ENCODE measurements around the gene EIF3B.
"Not testable (repeated sequence)": the region's sequence is repeated elsewhere in the genome, so short reads cannot be mapped to it uniquely, and the experiment has no call there.

The EIF3B gene

DNA sequence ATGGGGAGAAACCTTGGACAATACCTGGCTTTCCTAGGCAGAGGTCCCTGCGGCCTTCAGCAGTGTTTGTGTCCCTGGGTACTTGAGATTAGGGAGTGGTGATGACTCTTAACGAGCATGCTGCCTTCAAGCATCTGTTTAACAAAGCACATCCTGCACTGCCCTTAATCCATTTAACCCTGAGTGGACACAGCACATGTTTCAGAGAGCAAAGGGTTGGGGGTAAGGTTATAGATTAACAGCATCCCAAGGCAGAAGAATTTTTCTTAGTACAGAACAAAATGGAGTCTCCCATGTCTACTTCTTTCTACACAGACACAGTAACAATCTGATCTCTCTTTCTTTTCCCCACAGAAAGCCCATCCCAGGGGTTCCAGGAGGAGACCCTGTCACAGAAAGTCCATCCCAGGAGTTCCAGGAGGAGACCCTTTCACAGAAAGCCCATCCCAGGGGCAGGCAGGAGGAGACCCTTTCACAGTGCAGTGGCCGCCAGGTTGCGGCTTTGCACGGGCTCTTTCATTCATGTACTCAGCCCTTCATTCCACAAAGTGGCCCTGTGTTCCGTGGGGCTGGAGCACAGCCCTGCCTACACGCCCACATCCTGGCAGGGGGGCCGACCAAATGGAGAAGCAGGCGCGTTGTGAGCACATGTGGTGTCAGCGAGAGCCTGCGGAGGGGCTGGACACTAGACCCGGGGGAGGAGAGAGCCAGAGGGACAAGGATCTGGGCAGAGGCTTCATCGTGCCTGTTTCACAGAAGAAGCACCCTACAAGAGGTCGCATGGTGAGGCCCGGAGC is 35.6 kb downstream of the EIF3B start:
- DNase-seq (ENCODE audit: low read depth); H3K4me3 ChIP-seq (ENCODE audit: low read depth, low read length): not testable (repeated sequence)

DNA sequence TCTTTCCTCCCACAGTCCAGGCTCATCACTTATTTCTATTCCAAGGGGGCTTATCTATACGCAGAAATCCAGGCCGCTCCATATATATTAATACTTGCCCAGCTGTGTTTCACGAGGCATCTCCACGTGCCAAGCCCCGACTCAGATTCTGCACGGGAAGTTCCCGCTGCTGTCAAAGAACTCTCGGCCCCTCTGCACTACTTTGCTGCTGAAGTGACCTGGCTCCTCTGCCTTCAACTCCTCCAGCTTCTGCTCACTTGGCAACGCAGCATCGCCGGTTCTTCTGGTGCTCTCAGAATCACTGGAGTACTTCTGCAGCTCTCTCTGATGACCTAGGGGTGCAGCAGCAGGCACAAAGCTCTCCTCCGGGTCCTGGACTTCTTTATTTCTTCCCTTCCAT is 39.1 kb downstream of the EIF3B start:
- DNase-seq (ENCODE audit: low read depth) = no peak
- H3K4me3 ChIP-seq (ENCODE audit: low read depth, low read length) = no peak overlapping the region

DNA sequence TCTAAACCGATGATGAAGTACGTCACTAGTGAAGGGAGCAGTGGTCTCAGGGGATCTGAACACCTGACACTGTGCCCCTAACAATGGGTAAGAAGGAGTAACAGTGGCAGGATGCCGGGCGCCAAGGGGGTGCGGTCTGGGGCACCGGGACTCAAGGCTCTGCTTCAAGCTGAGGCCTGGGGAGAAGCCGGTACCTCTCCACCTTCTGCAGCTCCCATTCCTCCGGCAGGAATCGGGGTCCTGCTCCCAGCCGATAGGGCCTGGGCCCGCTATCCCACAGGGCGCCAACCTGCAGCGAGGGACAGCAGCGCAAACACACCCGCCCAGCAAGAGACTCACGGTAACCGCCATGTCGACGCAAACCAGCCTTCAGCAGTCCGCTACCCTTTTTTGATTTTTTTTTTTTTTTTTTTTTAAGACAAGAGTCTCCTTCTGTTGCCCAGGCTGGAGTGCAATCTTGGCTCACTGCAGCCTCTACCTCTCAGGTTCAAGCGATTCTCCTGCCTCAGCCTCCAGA is 40.0 kb downstream of the EIF3B start:
- no peak overlapping the region for H3K4me3 ChIP-seq (ENCODE audit: low read depth, low read length)
- no peak for DNase-seq (ENCODE audit: low read depth)

DNA sequence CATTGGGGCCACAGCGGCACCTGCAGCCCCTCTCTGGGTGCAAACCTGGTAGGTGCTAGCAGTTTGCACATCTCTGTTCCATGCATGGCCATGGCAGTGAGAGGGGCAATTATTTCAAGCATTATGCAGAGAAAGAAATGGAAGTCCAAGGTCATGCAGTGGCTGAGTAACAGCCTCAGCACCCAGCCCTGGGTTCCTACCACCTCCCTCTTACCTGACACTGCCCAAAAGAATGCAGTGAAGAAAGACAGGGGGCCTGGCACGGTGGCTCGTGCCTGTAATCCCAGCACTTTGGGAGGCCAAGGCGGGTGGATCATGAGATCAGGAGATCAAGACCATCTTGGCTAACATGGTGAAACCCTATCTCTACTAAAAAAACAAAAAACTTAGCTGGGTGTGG is 43.9 kb downstream of the EIF3B start:
- DNase-seq (ENCODE audit: low read depth) = no peak
- no peak overlapping the region for H3K4me3 ChIP-seq (ENCODE audit: low read depth, low read length)

DNA sequence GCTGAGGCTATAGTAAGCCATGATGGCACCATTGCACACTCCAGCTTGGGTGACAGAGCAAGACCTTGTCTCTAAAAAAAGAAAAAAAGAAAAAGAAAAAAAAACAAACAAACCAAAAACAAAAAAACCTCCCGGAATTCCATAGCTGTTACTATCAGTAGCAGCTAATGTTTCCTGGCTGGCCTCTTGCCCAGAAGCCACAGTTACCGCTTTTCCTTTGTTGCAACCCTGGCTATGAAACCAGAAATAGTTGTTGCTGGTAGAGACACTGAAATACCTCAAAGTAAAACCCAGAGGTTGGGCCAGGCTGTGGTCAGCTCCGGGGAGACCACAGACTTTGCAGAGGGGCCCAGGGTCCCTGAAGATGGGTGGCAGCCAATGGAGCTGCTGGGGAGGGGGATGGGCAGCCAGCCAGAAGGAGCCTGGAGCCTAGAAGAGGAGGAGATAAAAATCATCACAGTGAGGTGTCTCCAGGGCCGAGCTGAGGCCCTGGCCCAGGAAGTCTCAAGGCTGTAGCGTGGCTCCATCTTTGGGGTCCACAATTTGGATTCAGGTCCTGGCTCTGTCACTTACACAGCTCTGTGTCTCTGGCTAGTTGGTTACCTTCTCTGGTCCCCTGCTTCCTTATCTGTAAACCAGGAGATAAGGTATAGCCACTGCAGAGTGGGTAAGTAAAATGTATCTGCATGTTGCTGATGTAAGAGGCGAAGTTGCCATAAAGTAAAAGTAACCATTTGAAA is 45.4 kb downstream of the EIF3B start:
- H3K4me3 ChIP-seq (ENCODE audit: low read depth, low read length) = no peak overlapping the region
- DNase-seq (ENCODE audit: low read depth) = peak; percentile 93

DNA sequence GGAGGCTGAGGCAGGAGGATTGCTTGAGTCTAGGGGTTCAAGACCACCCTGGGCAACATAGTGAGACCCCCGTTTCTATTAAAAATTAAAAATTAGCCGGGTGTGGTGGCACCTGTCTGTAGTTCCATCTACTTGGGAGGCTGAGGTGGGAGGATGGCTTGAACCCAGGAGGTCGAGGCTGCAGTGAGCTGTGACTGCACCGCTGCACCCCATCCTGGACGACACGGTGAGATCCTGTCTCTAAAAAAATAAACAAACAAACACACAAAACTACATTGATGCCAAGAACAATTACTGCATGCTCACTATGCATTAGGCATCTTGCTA is 48.0 kb downstream of the EIF3B start:
- H3K4me3 ChIP-seq (ENCODE audit: low read depth, low read length) = peak overlapping the region; percentile 65

DNA sequence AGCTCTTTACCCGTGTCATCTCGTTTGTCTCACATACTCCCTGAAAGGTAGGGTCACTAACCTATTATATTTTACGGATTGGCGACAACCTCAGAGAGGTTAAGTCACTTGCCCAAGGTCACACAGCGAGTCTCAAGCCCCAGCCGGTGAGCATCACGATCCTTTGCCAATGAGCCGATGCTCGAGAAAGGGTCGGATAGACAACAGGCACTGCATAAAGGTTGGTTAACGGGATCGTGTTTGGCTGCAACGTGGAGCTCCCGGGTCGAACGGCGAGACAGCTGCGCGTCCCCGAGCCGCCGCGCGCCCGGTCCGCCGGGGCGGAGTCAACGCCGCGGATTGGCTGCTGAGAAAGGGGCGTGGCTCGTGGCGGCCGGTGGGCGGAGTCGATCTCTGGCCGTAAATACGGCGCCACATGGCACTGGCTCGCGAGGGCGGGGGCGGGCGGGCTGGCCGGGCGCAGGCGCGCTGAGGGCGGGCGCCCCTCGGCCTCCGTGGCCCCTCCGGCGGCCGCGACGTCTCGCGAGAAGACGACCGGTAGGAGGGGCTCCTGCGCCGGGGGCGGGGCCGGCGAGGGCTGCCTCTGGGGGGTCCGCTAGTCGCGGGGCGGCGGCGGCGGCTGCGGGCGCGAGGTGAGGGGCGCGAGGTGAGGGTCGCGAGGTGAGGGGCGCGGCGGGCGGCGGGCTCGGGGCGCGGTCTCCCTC is 48.5 kb downstream of the EIF3B start, which contains the start of gene CHST12:
Gene CHST12, plus strand, starts transcription at position 598 of the 704 bp plus-strand sequence. CDS start 29,029 bp downstream, outside the sequence.
- peak; percentile 77 for DNase-seq (ENCODE audit: low read depth)
- peak within 1 kb of the TSS; percentile 82 for H3K4me3 ChIP-seq (ENCODE audit: low read depth, low read length)

More for the DNA sequence above, 48.0 kb downstream of the EIF3B start:
- DNase-seq (ENCODE audit: low read depth) = no peak

DNA sequence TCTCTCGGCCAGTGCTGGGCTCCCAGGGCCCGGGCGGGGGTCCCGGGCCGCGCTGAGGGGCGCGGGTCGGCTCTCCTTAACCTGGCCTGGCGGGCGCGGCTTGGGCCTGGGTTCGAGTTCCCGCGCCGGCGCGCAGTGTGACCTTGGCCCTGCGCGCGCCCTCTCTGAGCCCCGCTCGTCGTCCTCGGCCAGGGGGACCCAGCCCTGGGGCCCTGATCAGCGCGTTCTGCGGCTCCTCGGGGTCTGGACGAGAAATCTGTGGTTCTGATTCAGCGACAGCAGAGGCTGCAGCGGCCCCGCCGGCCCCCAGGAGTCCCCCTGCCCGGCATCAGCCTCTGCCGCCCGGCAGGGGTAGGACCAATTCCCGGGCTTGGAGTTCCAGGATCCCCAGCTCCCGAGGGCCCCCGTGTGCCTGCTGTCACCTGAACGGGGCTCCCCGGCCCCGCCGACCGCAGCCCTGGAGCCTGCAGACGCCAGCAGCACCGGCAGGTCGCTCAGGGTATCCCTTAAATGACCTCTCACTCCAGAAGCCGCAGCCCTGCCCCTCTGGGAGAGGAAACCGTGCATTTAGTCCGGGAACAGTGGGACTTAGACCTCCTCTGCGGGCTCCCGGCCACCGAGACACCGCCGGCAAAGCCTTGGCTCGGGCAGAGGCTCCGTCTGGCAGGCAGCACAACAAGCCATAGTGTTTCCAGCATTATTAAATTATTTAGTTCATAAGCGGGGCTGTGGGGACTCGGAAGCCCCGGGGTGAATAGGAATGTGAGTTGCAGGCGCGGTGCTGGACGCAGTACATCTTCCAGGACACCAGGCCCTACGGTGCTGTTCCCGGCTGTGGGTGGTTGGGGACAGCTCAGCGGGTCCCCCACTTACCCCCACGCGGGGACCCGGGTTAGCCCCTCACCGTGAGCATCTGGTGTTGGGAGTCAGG is 49.4 kb downstream of the EIF3B start:
- H3K4me3 ChIP-seq (ENCODE audit: low read depth, low read length) = peak overlapping the region; percentile 82
- no peak for DNase-seq (ENCODE audit: low read depth)

DNA sequence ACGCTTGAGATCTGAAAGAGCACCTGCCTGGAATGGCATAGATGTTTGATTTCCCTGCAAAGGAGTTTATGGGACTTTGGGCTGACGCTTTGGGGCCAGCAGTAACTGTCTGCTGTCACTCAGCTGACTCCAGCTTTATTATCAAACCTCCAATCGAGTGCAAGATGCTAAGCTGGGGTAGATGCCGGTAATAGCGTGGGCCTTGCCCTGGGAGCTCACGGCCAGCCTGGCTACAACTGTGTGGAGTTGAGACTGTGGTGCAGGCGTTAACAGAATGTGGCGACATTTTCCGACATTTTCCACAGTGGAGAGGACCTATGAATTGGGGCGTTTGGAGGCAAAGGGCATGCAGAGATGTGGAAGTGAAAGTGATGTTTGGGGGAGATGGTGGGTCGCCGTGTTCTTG is 50.1 kb downstream of the EIF3B start:
- H3K4me3 ChIP-seq (ENCODE audit: low read depth, low read length) = peak overlapping the region; percentile 82
- DNase-seq (ENCODE audit: low read depth) = no peak

DNA sequence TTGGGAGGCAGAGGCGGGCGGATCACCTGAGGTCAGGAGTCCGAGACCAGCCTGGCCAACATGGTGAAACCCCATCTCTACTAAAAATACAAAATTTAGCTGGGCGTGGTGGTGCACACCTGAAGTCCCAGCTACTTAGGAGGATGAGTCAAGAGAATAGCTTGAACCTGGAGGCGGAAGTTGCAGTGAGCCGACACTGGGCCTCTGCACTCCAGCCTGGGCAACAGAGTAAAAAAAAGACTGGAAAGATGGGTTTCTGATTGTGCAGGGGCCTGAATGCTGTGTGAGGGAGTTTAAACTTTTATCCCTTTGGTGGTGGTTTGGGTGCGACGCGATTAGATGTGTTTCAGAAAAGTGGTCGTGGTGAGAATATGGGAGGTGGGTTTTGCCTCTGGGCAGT is 50.6 kb downstream of the EIF3B start:
- H3K4me3 ChIP-seq (ENCODE audit: low read depth, low read length) = no peak overlapping the region
- DNase-seq (ENCODE audit: low read depth) = no peak

DNA sequence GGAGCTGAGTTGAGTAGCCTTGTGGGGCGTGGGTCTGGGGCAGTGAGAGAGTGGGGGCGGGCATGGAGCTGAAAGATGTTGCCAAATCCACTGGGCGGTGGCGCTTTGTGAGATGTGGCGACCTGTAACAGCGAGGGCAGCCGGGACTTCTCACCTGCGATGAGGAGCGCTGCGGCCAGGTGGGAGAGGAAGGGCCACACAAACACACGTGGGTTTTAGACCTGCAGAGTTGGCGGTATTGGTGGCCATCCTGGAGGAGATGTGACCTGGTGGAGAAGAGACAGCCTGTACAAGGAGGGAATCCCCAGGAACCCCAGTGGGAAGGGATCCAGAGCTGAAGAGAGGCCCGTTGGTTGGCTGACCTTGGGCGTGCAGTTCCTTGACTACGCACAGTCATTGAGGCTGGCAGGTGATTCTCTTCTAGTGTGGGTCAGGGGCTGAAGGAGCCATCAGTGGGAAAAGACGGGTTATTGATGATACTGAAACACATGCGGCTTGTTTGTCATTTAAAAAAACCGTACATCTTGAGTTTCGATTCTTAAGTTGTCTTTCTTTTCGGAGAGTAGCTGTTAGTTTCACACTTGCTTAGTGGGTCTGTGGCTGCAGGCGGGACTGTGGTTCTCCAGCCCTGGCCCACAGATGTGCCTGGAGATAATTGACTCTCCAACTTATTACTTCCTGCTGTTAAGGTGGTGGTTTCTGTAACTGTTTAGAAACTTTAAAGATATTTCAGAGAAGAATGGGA is 51.1 kb downstream of the EIF3B start:
- DNase-seq (ENCODE audit: low read depth) = no peak

DNA sequence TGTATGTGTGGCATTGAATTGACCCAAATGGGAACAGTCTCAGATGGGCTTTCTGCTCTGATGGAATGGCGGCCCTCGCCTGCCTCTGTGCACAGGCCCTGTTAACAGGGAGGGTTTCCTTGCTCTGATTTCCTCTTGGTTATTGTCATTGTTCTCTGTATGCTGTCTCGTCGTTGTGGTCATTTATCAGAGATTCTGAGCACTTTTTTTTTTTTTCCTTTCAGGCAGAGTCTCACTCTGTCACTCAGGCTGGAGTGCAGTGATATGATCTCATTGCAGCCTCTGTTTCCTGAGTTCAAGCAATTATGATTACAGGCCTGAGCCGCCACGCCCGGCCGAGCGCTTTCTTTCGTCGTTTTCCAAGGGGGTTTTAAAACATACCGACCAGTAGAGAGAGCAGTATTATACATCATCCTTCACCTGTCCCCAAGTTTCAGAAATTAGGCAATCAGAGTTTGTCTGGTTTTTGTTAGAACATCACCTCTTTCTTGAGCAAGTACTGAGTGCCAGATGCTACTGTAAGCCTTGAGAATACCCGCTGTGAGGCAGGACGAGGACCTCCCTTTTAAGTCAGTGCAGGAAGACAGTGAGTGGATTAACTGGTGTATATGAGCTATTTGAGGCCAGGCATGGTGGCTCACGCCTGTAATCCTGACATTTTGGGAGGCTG is 55.3 kb downstream of the EIF3B start:
- DNase-seq (ENCODE audit: low read depth) = no peak
- H3K4me3 ChIP-seq (ENCODE audit: low read depth, low read length) = no peak overlapping the region

More for the DNA sequence above, 51.1 kb downstream of the EIF3B start:
- no peak overlapping the region for H3K4me3 ChIP-seq (ENCODE audit: low read depth, low read length)

DNA sequence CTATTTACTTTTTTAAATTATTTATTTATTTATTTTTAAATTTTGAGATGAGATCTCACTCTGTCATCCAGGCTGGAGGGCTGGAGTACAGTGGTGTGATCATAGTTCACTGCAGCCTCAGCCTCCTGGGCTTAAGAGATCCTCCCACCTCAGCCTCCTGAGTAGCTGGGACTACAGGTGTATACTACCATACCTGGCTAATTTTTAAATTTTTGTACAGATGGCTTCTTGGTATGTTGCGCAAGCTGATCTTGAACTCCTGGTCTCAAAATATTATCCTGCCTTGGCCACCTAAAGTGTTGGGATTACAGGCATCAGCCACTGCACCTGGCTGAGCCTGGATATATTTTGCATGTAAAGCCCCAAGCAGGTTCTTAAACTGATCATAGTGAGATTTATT is 56.4 kb downstream of the EIF3B start:
- no peak for DNase-seq (ENCODE audit: low read depth)
- no peak overlapping the region for H3K4me3 ChIP-seq (ENCODE audit: low read depth, low read length)

DNA sequence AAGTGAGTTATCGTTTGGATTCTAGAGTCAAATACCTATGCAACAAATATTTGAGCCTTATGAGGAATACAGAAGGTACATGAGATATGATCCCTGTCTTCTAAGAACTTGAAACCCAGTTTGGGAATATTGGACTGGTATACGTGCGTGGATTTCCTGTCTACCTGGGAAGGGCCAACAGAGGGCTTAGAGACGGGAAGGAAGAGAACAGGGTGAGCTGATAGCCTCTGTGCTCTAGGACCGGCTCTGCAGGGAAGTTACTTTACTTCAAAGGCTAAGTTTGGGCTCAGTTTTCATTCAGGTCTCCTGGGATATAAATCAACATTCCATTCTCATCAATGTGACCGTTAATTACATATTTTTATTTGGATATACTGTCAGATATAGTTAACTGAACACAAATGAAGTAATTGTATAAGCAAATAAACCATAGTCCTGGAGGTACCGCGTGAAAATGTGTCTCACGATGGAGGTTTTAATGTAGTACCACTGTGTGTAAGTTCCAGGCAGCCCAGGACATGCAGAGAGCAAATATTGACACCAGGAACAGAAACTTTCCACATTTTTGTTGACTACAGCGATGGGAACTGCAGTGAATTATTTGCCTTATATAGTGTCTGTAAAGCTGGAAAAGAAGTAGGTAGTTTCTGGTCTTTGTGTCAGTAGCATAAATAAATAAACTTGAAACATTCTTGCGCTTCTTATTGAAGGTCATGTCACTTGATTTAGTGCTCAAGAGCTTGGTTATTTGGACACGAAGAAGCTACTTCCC is 57.4 kb downstream of the EIF3B start:
- DNase-seq (ENCODE audit: low read depth) = no peak
- H3K4me3 ChIP-seq (ENCODE audit: low read depth, low read length) = no peak overlapping the region

DNA sequence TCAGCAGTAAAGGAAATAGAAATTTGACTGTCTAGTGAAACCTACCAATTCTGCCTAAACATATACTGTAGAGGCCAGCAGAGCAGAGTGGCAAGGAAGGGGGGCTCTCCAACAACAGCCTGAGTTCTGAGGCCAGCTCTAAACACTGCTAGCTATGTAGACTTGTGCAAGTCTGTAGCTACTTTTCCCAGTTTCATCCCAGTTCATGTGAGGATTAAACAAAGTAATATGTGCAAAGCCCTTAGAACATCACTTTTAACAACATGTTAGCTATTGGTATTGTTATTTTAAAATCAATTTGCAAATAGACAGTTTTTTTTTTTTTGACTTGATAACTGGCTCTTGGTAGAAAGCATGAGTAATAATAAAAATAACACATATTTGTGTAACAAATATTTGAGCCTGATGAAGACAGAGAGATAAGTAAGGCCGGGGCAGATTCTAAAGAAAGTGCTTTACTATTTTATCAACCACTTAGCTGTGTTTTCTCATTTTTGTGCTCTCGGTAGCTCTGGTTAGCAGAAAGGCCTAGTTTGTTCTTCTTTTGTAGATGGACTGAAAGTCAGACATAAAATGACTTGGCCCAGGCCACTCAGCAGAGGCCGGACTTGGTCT is 58.1 kb downstream of the EIF3B start:
- no peak for DNase-seq (ENCODE audit: low read depth)
- no peak overlapping the region for H3K4me3 ChIP-seq (ENCODE audit: low read depth, low read length)

DNA sequence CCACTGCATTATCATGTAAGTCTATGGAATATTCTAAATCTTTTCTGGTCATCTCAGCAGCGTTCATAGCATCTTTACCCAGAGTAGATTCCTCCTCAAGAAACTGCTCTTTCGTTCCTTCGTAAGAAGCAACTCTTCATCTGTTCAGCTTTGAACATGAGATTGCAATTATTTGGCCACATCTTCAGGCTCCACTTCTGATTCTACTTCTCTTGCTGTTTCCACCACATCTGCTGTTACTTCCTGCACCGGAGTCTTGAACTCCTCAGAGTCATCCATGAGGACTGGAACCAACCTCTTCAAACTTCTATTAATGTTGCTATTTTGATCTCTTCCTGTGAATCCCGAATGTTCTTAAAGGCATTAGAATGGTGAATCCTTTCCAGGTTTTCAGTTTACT is 61.4 kb downstream of the EIF3B start:
- H3K4me3 ChIP-seq (ENCODE audit: low read depth, low read length) = no peak overlapping the region
- no peak for DNase-seq (ENCODE audit: low read depth)

DNA sequence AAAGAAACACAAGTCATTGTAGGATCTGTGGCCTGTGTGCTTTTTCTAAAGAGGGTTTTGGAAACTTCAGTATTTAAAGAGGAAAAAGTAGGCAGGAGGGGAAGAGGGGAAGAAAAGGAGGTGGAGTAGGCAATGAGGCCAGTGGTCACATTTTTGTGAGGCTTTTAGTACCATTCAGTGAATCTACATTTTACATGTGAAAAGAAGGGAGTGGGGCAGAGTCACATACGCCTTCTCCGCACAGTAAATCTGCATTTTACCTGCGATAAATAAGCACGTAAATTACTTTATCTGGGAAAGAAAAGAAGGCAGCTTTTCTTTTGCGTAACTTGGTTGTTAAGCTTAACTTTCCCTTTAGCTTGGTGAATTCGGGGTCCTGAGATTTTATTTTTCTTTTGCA is 62.0 kb downstream of the EIF3B start:
- no peak overlapping the region for H3K4me3 ChIP-seq (ENCODE audit: low read depth, low read length)
- no peak for DNase-seq (ENCODE audit: low read depth)
